Smooth muscle cell (in vitro differentiated cells): ENCODE data around the gene RAB1A. TPM values are rescaled to one million over a fixed set of nuclear protein-coding genes. Genes with fewer than 3 reads are reported as not detected.

Source experiments
- DNase-seq: peaks from one replicate; lab custom pipeline; 2025; ENCODE audit not compliant: unreplicated experiment; lab: John Stamatoyannopoulos, UW
- H2AFZ ChIP-seq: fragments of 200-600 bp; sonication (generic); 2 replicates; pipeline ENCODE4 v1.6.0; 2016; ENCODE audit warnings: antibody characterized with exemption, low read depth, mild to moderate bottlenecking
- H3F3A ChIP-seq: fragments of 200-600 bp; sonication (generic); 2 replicates; pipeline ENCODE4 v1.6.0; 2017; ENCODE audit warnings: antibody characterized with exemption, low read depth
- H3K27ac ChIP-seq: fragments of 200-600 bp; sonication (generic); 2 replicates; pipeline ENCODE4 v1.5.1; 2016; ENCODE audit warnings: low read depth, mild to moderate bottlenecking
- H3K27me3 ChIP-seq: fragments of 200-600 bp; sonication (generic); 2 replicates; pipeline ENCODE4 v1.6.1; 2016; ENCODE audit warnings: low read depth, mild to moderate bottlenecking
- H3K36me3 ChIP-seq: fragments of 200-600 bp; sonication (generic); 2 replicates; pipeline ENCODE4 v1.5.1; 2016; ENCODE audit warnings: low read depth
- H3K4me1 ChIP-seq: fragments of 200-600 bp; sonication (generic); 2 replicates; pipeline ENCODE4 v1.5.1; 2016; ENCODE audit warnings: low read depth
- H3K4me2 ChIP-seq: fragments of 200-600 bp; sonication (generic); 2 replicates; pipeline ENCODE4 v1.6.0; 2016; ENCODE audit warnings: mild to moderate bottlenecking
- H3K4me3 ChIP-seq: fragments of 200-600 bp; sonication (generic); 2 replicates; pipeline ENCODE4 v1.5.1; 2016; ENCODE audit warnings: mild to moderate bottlenecking
- H3K79me2 ChIP-seq: fragments of 200-600 bp; sonication (generic); 2 replicates; pipeline ENCODE4 v1.6.0; 2016; ENCODE audit warnings: low read depth, mild to moderate bottlenecking
- H3K9ac ChIP-seq: fragments of 200-600 bp; sonication (generic); 2 replicates; pipeline ENCODE4 v1.6.0; 2016; ENCODE audit warnings: low read depth
- H3K9me3 ChIP-seq: fragments of 200-600 bp; sonication (generic); replicated peaks from 2 replicates; pipeline ENCODE4 v1.5.1; 2016; ENCODE audit warnings: low read depth
- H4K20me1 ChIP-seq: fragments of 200-600 bp; sonication (generic); 2 replicates; pipeline ENCODE4 v1.6.0; 2016; ENCODE audit warnings: low read depth
- WGBS: methylation state at CpG from one replicate; pipeline ENCODE4 v1.1.7; 2016; ENCODE audit warnings: low lambda C conversion rate; 5-methylcytosine and 5-hydroxymethylcytosine counted together
- polyA plus RNA-seq: library from polyadenylated mRNA; unstranded; fragments of >200 nt; fragmentation: Nextera tagmentation; extraction: Ambion mirVana; gene quantifications from 2 replicates; pipeline ENCODE4 v1.2.1, GENCODE V29; 2016
- total RNA-seq: library from RNA; depleted of rRNA; stranded (reverse); fragments of >200 nt; gene quantifications from 2 replicates; pipeline ENCODE4 v1.2.3, GENCODE V29; 2014
- TF ChIP-seq, protein P1 (sequence below): fragments of 200-600 bp; sonication (generic); IDR thresholded peaks from 2 replicates; pipeline ENCODE4 v1.5.1; 2017; ENCODE audit warnings: borderline replicate concordance, mild to moderate bottlenecking, antibody characterized with exemption; ENCODE audit not compliant: insufficient read depth, poor library complexity, severe bottlenecking

RAB1A gene
- total and polyA plus RNA-seq, 2 experiments from 2014 or later = 250 to 361 TPM

DNA sequence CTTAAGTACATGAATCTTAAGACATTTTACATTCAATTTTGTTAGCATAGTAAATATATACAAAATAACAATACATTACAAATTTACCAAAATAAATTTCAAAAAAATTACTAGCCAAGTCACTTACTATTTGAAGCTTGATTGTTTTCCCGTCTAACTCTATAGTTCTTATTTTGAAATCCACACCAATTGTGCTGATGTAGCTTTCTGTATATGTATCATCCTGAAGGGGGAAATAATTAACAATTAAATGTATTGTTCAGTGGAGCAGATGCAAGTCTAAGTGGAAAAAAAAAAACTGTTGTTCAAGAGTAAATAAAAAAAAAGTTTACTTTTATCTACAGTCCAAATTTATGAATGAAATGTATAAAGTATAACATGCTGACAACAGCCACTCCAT, 32.1 kb downstream of the RAB1A start:
- no peak for DNase-seq
- Histone ChIP-seq H3K27ac (peak overlapping the region; percentile 17), H2AFZ (no peak overlapping the region), H4K20me1 (peaks cover 100% of the 10 kb centered on the region), H3K4me2 (no peak overlapping the region), H3K79me2 (peaks cover 100% of the 10 kb centered on the region), H3K9ac (no peak overlapping the region), H3F3A (peaks cover 18% of the 10 kb centered on the region), H3K4me3 (no peak overlapping the region), H3K36me3 (peaks cover 21% of the 10 kb centered on the region), H3K4me1 (no peaks in the 10 kb centered on the region), H3K27me3 (no peaks in the 10 kb centered on the region), H3K9me3 (no peaks in the 10 kb centered on the region)
- TF ChIP-seq, protein P1, sequence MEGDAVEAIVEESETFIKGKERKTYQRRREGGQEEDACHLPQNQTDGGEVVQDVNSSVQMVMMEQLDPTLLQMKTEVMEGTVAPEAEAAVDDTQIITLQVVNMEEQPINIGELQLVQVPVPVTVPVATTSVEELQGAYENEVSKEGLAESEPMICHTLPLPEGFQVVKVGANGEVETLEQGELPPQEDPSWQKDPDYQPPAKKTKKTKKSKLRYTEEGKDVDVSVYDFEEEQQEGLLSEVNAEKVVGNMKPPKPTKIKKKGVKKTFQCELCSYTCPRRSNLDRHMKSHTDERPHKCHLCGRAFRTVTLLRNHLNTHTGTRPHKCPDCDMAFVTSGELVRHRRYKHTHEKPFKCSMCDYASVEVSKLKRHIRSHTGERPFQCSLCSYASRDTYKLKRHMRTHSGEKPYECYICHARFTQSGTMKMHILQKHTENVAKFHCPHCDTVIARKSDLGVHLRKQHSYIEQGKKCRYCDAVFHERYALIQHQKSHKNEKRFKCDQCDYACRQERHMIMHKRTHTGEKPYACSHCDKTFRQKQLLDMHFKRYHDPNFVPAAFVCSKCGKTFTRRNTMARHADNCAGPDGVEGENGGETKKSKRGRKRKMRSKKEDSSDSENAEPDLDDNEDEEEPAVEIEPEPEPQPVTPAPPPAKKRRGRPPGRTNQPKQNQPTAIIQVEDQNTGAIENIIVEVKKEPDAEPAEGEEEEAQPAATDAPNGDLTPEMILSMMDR = no peak
- 95% methylated on average over 1 of the region's 1 CpG for WGBS

DNA sequence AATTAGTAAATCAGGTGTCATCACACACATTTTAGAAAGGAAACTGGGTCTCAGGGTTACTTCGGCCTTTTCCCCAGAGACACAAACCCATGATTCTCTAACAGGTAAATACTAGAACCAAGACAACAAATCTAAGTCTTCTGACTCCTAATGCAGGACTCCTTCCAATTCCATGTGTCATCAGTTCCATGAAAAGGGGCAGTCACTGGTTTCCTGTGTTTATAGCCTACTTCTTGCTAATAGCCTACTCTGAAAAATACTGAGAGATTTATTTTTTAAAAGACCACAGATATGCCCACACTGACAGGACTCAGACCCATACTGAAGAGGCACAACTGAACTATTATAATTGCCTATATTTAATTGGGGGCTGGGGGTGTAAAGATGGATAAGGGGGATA, 33.0 kb downstream of the RAB1A start:
- 96% methylated on average over 1 of the region's 1 CpG for whole genome bisulfite sequencing
- no peak overlapping the region for H3K4me2 ChIP-seq
- no peaks in the 10 kb centered on the region for H3K9me3 ChIP-seq
- no peak for DNase-seq
- peak overlapping the region; percentile 8 for H3K27ac ChIP-seq
- H3K9ac ChIP-seq = no peak overlapping the region
- TF ChIP-seq, protein P1 = no peak
- peaks cover 100% of the 10 kb centered on the region for H4K20me1 ChIP-seq
- H3K27me3 ChIP-seq = no peaks in the 10 kb centered on the region
- H2AFZ ChIP-seq = no peak overlapping the region
- H3F3A ChIP-seq = peaks cover 18% of the 10 kb centered on the region
- H3K4me3 ChIP-seq = no peak overlapping the region
- no peaks in the 10 kb centered on the region for H3K4me1 ChIP-seq
- peaks cover 100% of the 10 kb centered on the region for H3K79me2 ChIP-seq
- peaks cover 26% of the 10 kb centered on the region for H3K36me3 ChIP-seq

DNA sequence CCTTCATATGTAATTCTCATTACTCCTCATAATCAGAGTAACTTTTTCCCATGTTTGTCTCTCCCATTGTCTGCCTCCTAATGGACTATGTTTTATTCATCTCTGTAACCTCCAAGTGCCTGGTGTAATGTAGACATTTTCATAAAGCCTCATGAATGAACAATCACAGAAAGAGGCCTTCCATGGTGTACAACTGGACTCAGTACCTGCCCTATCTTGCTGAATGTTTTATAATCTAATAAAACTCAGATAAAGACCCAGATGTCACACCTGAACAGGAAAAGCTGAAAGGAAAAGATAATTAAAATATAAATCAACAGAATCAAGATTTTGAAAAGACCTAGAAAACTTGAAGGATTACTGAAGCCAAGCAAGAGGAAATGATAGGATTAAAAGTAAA, 36.7 kb downstream of the RAB1A start:
- no peak overlapping the region for H3K9ac ChIP-seq
- H3K4me3 ChIP-seq = no peak overlapping the region
- H2AFZ ChIP-seq = no peak overlapping the region
- H3K27ac ChIP-seq = peak overlapping the region; percentile 0
- peaks cover 100% of the 10 kb centered on the region for H3K79me2 ChIP-seq
- peaks cover 100% of the 10 kb centered on the region for H4K20me1 ChIP-seq
- no peak for DNase-seq
- H3K27me3 ChIP-seq = no peaks in the 10 kb centered on the region
- no peaks in the 10 kb centered on the region for H3K9me3 ChIP-seq
- TF ChIP-seq, protein P1 = no peak
- H3K4me2 ChIP-seq = no peak overlapping the region
- H3K36me3 ChIP-seq = peaks cover 38% of the 10 kb centered on the region
- peaks cover 29% of the 10 kb centered on the region for H3F3A ChIP-seq
- no peaks in the 10 kb centered on the region for H3K4me1 ChIP-seq

DNA sequence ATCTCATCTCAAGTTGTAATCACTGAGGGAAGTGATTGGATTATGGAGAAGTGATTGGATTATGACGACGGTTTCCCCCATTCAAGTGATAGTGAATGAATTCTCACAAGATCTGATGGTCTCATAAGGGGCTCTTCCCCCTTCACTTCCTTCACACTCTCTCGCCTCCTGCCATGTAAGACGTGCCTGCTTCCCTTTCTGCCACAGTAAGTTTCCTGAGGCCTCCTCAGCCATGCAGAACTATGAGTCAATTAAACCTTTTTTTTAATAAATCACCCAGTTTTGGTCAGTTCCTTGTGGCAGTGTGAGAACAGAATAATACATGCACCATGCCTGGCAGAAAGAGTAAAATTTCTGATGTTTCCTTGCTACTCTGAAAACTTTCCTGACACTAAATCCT, 37.1 kb downstream of the RAB1A start:
- 93% methylated on average over 4 of the region's 4 CpGs for WGBS
- Histone ChIP-seq H3K4me3 (no peak overlapping the region), H3K9me3 (no peaks in the 10 kb centered on the region), H3K4me2 (no peak overlapping the region), H4K20me1 (peaks cover 100% of the 10 kb centered on the region), H3K79me2 (peaks cover 100% of the 10 kb centered on the region), H2AFZ (no peak overlapping the region), H3K9ac (no peak overlapping the region), H3K27me3 (no peaks in the 10 kb centered on the region), H3K36me3 (peaks cover 39% of the 10 kb centered on the region), H3F3A (peaks cover 26% of the 10 kb centered on the region), H3K4me1 (no peaks in the 10 kb centered on the region), H3K27ac (peak overlapping the region; percentile 0)
- no peak for DNase-seq
- TF ChIP-seq, protein P1 = no peak
